Mesendoderm (in vitro differentiated cells): ENCODE data around the gene UBAP2.

Source experiments
- DNase-seq: peaks from one replicate; pipeline ENCODE4 v3.0.0; 2013
- H2AK5ac ChIP-seq: 2 replicates; pipeline ENCODE4 v1.6.1; 2013; ENCODE audit warnings: low read length, inconsistent platforms
- H2BK120ac ChIP-seq: 2 replicates; pipeline ENCODE4 v1.6.1; 2013; ENCODE audit warnings: low read depth, mild to moderate bottlenecking, low read length, moderate library complexity, mixed read lengths
- H2BK15ac ChIP-seq: replicated peaks from 2 replicates; pipeline ENCODE4 v1.6.1; 2013; ENCODE audit warnings: low read depth, mild to moderate bottlenecking, moderate library complexity
- H2BK5ac ChIP-seq: 2 replicates; pipeline ENCODE4 v1.6.1; 2013; ENCODE audit warnings: low read length, inconsistent platforms
- H3K18ac ChIP-seq: 2 replicates; pipeline ENCODE4 v1.6.1; 2013; ENCODE audit warnings: mild to moderate bottlenecking, low read length, mixed read lengths
- H3K23ac ChIP-seq: one replicate; pipeline ENCODE4 v1.6.1; 2013; ENCODE audit warnings: low read length
- H3K27ac ChIP-seq: 2 replicates; pipeline ENCODE4 v1.5.1; 2013; ENCODE audit warnings: low read depth, mild to moderate bottlenecking, inconsistent platforms, low read length, moderate library complexity
- H3K27me3 ChIP-seq: 2 replicates; pipeline ENCODE4 v1.6.1; 2013; ENCODE audit warnings: low read length, control low read depth, mild to moderate bottlenecking, inconsistent platforms; ENCODE audit not compliant: insufficient read depth, poor library complexity
- H3K36me3 ChIP-seq: 2 replicates; pipeline ENCODE4 v1.6.1; 2013; ENCODE audit warnings: low read length, inconsistent platforms; ENCODE audit not compliant: control insufficient read depth, insufficient read depth
- H3K4ac ChIP-seq: one replicate; pipeline ENCODE4 v1.6.1; 2013; ENCODE audit warnings: low read depth, mild to moderate bottlenecking, low read length, moderate library complexity
- H3K4me1 ChIP-seq: 2 replicates; pipeline ENCODE4 v1.6.1; 2013; ENCODE audit warnings: low read depth, low read length, inconsistent platforms; ENCODE audit not compliant: control insufficient read depth
- H3K4me2 ChIP-seq: 2 replicates; pipeline ENCODE4 v1.6.1; 2013; ENCODE audit warnings: low read length
- H3K4me3 ChIP-seq: 2 replicates; pipeline ENCODE4 v1.5.1; 2013; ENCODE audit warnings: mild to moderate bottlenecking, low read length
- H3K56ac ChIP-seq: one replicate; pipeline ENCODE4 v1.6.1; 2013; ENCODE audit warnings: low read length
- H3K79me1 ChIP-seq: 2 replicates; pipeline ENCODE4 v1.6.1; 2013; ENCODE audit warnings: low read length, inconsistent platforms
- H3K79me2 ChIP-seq: 2 replicates; pipeline ENCODE4 v1.6.1; 2013; ENCODE audit warnings: mild to moderate bottlenecking, low read length; ENCODE audit not compliant: control insufficient read depth, insufficient read depth
- H3K9ac ChIP-seq: 2 replicates; pipeline ENCODE4 v1.6.1; 2013; ENCODE audit warnings: low read length, inconsistent platforms
- H4K5ac ChIP-seq: one replicate; pipeline ENCODE4 v1.6.1; 2013; ENCODE audit warnings: low read length
- H4K8ac ChIP-seq: one replicate; pipeline ENCODE4 v1.6.1; 2013; ENCODE audit warnings: low read depth, mild to moderate bottlenecking, control low read depth, low read length, moderate library complexity
- WGBS: extraction: QIAGEN DNeasy Blood & Tissue Kit; methylation state at CpG from one replicate; pipeline ENCODE4 v1.1.7; 2013; ENCODE audit warnings: low lambda C conversion rate, missing lambda C conversion rate; ENCODE audit not compliant: insufficient coverage; ENCODE audit errors: extremely low coverage; 5-methylcytosine and 5-hydroxymethylcytosine counted together

Gene UBAP2

GRCh38 chr9:33927694-33928093, 121.0 kb downstream of the UBAP2 start:
- Histone ChIP-seq H3K9ac (no peak overlapping the region), H3K4me3 (no peak overlapping the region), H3K56ac (no peak overlapping the region), H3K4ac (no peak overlapping the region), H3K4me1 (no peaks in the 10 kb centered on the region), H2AK5ac (no peak overlapping the region), H3K27me3 (no peaks in the 10 kb centered on the region), H3K18ac (no peak overlapping the region), H3K79me1 (peaks cover 3% of the 10 kb centered on the region), H3K27ac (no peak overlapping the region), H2BK15ac (no peak overlapping the region), H4K8ac (no peak overlapping the region), H3K36me3 (peaks cover 34% of the 10 kb centered on the region), H3K23ac (no peak overlapping the region), H2BK120ac (no peak overlapping the region), H4K5ac (no peak overlapping the region), H3K4me2 (no peak overlapping the region), H2BK5ac (no peak overlapping the region), H3K79me2 (no peaks in the 10 kb centered on the region)
- no peak for DNase-seq
- no CpG with 5 or more reads among the region's 15 CpGs for WGBS

DNA sequence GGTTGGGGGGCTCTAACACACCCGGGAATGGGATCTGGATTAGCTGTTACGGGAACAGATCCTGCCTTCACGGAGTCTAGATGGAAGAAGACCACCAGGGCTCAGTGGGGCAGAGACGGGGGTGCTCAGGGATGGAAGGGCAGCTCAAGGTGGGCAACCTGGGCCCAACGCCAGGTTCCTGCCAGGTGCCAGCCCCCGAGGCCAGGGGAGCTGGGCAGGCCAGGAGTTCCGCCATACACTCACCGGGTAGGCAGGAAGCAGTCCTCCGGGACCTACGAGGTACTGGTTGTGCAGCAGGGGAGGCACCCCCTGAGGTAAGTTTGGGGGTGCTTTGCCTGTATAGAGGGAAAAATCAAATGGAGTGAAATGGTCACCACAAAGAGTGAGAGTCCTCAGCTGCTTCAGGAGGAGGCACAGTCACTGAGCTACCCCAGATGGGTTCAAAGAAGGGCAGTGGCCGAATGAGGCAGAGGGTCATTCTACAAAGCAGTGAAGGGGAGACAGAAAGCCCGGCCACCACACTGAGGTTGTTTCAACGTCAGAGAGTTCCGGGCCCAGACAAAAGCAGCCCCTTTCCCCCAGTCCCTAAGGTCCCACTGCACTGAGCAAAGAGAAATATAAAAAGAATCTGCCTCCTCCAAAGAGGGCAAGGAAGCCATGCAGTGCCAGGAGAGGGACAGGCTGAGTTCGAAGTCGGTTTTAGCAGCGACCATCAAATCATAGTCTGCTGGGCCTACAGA, 121.8 kb downstream of the UBAP2 start:
- no peak overlapping the region for H3K4ac ChIP-seq
- no peak overlapping the region for H3K4me2 ChIP-seq
- peaks cover 3% of the 10 kb centered on the region for H3K79me1 ChIP-seq
- peaks cover 37% of the 10 kb centered on the region for H3K36me3 ChIP-seq
- no peak overlapping the region for H4K5ac ChIP-seq
- WGBS = no CpG with 5 or more reads among the region's 17 CpGs
- H2AK5ac ChIP-seq = no peak overlapping the region
- H3K27me3 ChIP-seq = no peaks in the 10 kb centered on the region
- H3K79me2 ChIP-seq = no peaks in the 10 kb centered on the region
- H2BK15ac ChIP-seq = no peak overlapping the region
- no peaks in the 10 kb centered on the region for H3K4me1 ChIP-seq
- H3K56ac ChIP-seq = no peak overlapping the region
- H3K27ac ChIP-seq = no peak overlapping the region
- no peak overlapping the region for H3K4me3 ChIP-seq
- H3K9ac ChIP-seq = no peak overlapping the region
- H2BK5ac ChIP-seq = no peak overlapping the region
- H3K23ac ChIP-seq = no peak overlapping the region
- no peak overlapping the region for H3K18ac ChIP-seq
- no peak overlapping the region for H4K8ac ChIP-seq
- no peak overlapping the region for H2BK120ac ChIP-seq
- DNase-seq = no peak

DNA sequence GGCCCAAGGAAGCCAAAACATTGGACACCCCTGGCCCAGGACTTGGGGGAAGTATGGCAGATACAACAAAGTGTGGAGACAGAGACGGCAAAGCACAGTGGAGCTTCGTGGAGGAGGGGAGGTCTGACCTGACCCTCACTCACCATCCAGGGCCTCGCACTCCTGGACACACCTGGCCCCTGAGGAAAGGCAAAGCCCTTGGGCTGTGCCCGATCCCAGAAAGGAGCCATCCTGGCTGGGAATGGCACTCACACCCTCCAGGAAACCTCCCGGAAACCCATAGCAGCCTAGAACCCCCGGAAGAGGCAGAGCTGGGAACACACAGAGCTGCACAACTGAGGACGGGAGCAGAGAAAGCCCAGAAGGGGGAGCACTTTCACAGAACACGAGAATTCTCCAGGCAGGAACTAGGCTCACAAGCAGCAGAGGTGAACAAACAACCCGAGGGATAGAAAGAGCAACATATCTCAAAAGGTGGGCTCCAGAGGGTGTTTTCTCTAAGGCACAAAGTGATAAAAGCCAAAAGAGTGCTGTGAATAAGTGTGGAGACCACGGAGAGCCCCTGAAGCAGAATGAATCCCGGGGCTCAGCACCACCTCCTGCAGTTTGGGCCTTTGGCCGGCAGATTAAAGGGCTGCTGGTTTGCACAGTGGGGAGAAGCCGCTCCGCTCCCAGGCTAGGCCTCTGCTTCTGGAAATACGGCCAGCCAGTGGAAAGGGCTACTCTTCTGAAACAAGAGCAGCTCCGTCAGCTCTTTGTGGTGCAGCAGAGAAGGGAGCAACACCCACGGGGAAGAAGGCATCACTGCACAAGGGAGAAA, 123.5 kb downstream of the UBAP2 start:
- no peaks in the 10 kb centered on the region for H3K79me2 ChIP-seq
- no peak overlapping the region for H2BK120ac ChIP-seq
- H3K4me1 ChIP-seq = no peaks in the 10 kb centered on the region
- H3K27me3 ChIP-seq = no peaks in the 10 kb centered on the region
- H3K36me3 ChIP-seq = peaks cover 34% of the 10 kb centered on the region
- no peak overlapping the region for H3K18ac ChIP-seq
- H3K27ac ChIP-seq = no peak overlapping the region
- peak; percentile 81 for DNase-seq
- H3K9ac ChIP-seq = no peak overlapping the region
- H3K79me1 ChIP-seq = peaks cover 2% of the 10 kb centered on the region
- no peak overlapping the region for H2AK5ac ChIP-seq
- H3K23ac ChIP-seq = no peak overlapping the region
- H3K4ac ChIP-seq = no peak overlapping the region
- H2BK5ac ChIP-seq = no peak overlapping the region
- no peak overlapping the region for H3K56ac ChIP-seq
- H3K4me2 ChIP-seq = no peak overlapping the region
- WGBS = no CpG with 5 or more reads among the region's 17 CpGs
- H2BK15ac ChIP-seq = no peak overlapping the region
- no peak overlapping the region for H4K8ac ChIP-seq
- H4K5ac ChIP-seq = no peak overlapping the region
- no peak overlapping the region for H3K4me3 ChIP-seq

DNA sequence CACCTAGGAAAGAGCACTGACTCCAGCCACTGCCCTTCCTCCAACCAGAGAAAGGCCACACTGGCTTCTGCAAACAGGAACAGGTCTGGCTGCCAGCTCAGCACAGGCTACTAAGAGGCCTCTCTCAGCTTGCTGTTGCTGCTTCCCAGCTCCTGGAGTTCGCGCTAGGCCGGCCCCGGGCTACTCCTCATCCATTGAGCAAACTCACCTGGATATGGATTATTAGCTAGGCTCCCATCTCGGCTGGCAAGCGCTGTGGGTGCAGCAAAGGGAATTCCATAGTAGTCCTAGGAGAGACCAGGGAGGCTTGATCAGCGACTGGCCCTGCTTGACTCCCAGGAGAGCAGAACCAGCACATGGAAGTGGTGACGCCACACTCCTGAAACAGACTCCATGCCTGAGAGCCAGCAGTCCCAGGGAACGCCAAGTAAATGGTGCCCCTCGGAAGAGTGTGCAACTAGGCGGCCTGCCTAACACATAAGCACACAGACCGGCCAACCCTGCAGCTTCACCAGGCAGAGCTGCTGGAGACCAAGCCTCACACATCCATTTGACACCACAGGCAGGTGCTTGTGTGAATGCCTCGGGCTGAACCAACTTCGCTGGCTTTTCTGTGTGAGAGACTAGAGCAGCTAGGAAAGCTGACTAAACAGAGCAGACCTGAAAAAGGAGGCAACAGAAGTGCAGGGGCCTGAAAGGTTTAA, 124.5 kb downstream of the UBAP2 start:
- no peak overlapping the region for H4K5ac ChIP-seq
- no peak overlapping the region for H3K27ac ChIP-seq
- no peak overlapping the region for H2BK15ac ChIP-seq
- H2BK5ac ChIP-seq = no peak overlapping the region
- no peak overlapping the region for H3K18ac ChIP-seq
- H4K8ac ChIP-seq = no peak overlapping the region
- no CpG with 5 or more reads among the region's 14 CpGs for WGBS
- no peak overlapping the region for H3K4me2 ChIP-seq
- H3K23ac ChIP-seq = no peak overlapping the region
- no peaks in the 10 kb centered on the region for H3K27me3 ChIP-seq
- peaks cover 3% of the 10 kb centered on the region for H3K79me1 ChIP-seq
- DNase-seq = no peak
- H3K9ac ChIP-seq = no peak overlapping the region
- no peak overlapping the region for H3K56ac ChIP-seq
- no peak overlapping the region for H3K4ac ChIP-seq
- H2BK120ac ChIP-seq = no peak overlapping the region
- H3K36me3 ChIP-seq = peaks cover 35% of the 10 kb centered on the region
- no peak overlapping the region for H2AK5ac ChIP-seq
- no peaks in the 10 kb centered on the region for H3K4me1 ChIP-seq
- no peak overlapping the region for H3K4me3 ChIP-seq
- no peaks in the 10 kb centered on the region for H3K79me2 ChIP-seq

DNA sequence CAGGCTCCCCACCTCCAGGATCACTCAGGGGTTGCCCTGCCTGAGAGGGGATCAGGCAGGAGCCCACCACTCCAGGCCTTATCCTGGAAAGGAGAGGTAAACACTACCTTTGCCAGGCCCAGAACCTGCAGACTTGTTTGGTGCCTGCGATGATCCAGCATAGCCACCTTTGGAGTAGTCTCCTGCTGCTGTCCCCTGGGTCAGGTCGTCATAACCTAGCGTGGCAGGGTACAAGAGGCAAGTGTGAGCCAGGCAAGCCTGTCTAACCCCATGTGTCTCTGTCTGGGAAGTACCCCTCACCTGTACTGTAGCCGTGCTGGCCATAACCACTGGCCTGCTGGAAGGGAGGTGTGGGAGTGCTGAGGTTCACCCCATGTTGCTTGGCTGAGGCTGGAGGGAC, 125.6 kb downstream of the UBAP2 start:
- no peak overlapping the region for H2AK5ac ChIP-seq
- H3K23ac ChIP-seq = no peak overlapping the region
- H3K36me3 ChIP-seq = peaks cover 36% of the 10 kb centered on the region
- no peak overlapping the region for H3K4ac ChIP-seq
- no CpG with 5 or more reads among the region's 4 CpGs for WGBS
- H3K79me2 ChIP-seq = no peaks in the 10 kb centered on the region
- no peaks in the 10 kb centered on the region for H3K27me3 ChIP-seq
- H3K4me1 ChIP-seq = no peaks in the 10 kb centered on the region
- no peak overlapping the region for H3K27ac ChIP-seq
- no peak overlapping the region for H3K4me2 ChIP-seq
- no peak overlapping the region for H3K56ac ChIP-seq
- H2BK120ac ChIP-seq = no peak overlapping the region
- H2BK15ac ChIP-seq = no peak overlapping the region
- H4K8ac ChIP-seq = no peak overlapping the region
- no peak overlapping the region for H4K5ac ChIP-seq
- H2BK5ac ChIP-seq = no peak overlapping the region
- H3K18ac ChIP-seq = no peak overlapping the region
- H3K79me1 ChIP-seq = peaks cover 4% of the 10 kb centered on the region
- no peak for DNase-seq
- H3K4me3 ChIP-seq = no peak overlapping the region
- H3K9ac ChIP-seq = no peak overlapping the region
